HG03159 (cell line): ENCODE data around the gene CCDC167.

Experiments
- ATAC-seq: cut with Tn5 transposase; IDR thresholded peaks from one replicate; pipeline ENCODE4 v1.9.1; 2021; ENCODE audit warnings: mild to moderate bottlenecking, moderate library complexity; ENCODE audit not compliant: unreplicated experiment

The CCDC167 gene

DNA sequence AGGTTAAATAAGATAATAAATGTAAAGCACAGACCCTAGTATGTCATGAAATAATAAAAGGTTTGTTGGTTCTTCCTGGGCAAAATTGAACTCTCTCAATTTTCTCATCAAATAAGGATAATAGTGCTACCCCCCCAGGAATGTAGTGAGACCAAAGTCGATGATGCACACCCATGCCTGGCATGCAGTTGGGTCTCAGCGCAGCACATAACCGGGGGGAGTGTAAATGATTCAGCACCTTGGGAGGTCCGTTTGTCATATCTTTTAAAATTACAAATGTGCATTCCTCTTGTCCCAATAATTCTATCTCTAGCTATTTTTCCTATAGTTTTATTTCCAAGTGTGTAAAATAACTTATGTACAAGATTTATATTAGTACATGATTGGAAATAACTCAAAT is 31.3 kb upstream of the CCDC167 start:
- no peak for ATAC-seq

DNA sequence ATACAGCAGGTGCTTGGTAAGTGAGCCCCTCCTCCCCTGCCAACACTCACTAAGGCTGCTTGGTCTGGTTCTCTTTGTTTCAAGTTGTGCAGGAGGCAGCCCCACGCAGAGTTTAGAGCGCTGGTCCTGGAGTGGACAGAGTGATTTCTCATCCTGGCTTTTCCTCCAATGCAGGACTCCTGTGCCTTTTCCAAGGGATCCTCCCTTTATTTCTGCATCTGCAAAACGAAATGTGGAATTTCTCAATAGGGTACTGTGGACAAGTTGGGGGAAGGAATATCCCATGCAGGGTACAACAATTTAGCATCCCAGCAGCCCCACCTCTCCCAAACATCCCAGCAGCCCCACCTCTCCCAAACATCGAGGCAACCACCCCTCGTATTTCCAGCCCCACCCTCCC is 30.6 kb upstream of the CCDC167 start:
- no peak for ATAC-seq

DNA sequence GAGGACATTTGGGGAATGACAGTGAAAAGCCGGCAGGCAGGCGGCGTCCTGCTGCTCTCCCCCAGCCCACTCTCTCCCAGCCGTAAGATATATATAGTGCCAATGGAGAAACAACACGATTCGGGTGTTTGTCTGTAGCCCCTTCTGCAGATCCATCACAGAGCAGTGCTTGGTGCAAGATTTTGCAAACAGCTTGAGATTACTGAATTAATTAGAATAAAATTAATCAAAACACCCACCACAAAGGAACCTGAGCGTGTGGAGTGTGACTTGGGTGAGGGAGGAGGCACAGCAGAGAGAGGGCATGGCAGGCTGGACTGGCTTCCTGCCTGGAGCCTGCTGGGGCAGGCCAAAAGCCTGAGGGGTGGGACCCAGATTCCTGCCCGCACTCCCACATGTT is 28.8 kb upstream of the CCDC167 start:
- ATAC-seq: no peak

- ATAC-seq: no peak
These were observed 26.0 kb upstream of the CCDC167 start for GRCh38 chr6:37525460-37526357.

- no peak for ATAC-seq
These were observed 25.3 kb upstream of the CCDC167 start for GRCh38 chr6:37524970-37525318.

GRCh38 chr6:37524025-37524969 is 24.6 kb upstream of the CCDC167 start:
- ATAC-seq: no peak

DNA sequence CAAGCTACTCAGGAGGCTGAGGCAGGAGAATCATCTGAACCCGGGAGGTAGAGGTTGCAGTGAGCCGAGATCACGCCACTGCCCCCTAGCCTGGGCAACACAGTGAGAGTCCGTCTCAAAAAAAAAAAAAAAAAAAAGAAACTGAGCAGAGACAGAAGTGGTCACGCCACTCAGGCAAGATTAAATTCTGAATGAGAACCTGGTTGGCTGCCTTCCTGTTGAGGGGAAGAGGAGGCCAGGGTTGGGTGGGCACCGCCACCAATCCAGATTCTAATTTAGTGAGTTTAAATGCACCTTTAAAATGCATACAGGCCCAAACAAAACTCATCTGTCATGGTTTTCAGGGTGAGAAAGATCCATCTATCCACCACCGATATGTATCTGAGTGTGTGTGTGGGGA is 23.7 kb upstream of the CCDC167 start:
- no peak for ATAC-seq

- ATAC-seq: no peak
These were observed 23.1 kb upstream of the CCDC167 start for GRCh38 chr6:37522836-37523235.

GRCh38 chr6:37521674-37522073 is 22.0 kb upstream of the CCDC167 start:
- no peak for ATAC-seq

GRCh38 chr6:37520926-37521325 is 21.2 kb upstream of the CCDC167 start:
- no peak for ATAC-seq

DNA sequence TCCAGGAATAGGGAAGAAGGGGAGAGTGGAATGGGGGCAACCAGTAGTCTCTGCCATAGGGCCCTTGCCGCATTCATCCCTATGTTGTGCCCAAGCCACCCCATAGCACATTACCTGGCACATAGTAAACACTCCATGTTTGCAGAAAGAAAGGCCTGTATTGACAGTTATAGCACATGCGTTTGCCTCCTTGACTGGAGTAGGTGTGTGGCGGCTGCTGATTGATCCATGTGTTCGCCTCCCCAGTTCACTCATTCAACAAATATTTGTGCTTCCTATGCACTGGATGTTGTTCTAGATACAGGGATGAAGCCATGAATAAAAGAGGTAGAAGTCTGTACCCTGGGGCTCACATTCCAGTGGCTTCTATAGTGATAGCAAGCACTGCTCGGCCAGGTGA is 19.8 kb upstream of the CCDC167 start:
- no peak for ATAC-seq

DNA sequence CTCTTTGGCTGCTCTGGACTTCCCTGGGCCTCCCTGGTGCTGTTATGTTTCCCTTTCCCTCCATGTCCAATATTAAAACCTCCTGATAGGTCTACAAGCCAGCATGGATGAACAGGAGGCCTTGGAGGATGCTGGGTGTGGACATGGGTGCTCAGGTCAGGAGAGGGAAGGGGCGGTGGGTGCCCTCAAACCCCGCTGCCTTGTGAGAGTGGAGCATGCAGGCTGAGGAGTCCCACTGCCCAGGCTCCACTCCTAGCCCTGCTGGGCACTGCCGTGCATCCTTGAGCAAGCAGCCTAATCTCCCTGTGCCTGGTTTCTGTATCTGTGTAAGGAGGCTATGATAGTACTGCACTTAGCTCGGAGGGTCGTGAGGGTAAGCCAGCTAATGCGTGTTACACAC is 18.4 kb upstream of the CCDC167 start:
- no peak for ATAC-seq

DNA sequence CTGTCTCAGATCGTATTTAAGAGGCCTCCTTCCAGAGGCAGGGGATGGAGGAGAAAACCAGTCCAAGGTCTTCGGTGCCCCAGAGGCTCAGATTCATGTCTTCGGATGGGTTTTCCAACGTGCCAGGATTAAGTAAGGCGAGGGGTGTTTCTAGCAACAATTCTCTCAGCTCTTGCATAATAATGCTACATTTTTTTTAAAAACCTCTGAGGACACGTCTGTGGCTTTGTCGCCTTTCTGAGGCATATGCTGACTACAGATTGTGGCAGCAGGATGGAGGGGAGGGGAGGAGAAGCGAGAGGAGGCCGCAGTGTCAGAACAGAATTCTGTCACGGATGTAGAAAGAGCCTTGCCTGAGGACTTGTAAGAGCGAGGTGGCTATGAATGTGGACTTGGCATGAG is 17.7 kb upstream of the CCDC167 start:
- ATAC-seq: no peak

DNA sequence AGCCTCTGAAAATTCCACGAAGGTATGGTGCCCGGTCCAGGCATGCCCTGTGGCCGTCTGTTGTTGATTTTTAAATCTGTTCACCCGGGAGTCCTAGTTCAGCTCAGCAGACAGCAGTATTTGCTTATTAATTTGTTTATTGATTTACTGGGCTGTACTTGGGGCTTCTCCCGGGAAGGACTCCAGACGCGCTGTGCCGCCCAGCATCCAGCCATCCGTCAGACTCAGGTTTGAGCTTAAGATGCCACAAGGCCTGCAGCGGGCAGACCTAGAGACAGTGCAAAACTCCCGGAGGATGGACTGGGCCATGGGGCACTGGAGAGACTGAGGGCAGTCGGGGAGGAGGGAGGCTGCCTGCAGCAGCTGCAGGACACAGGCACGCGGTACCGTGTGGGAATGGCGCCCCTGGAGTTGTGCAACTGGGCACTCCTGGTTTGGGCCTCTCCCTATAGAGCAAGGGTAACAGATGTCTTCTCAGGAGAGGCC is 17.3 kb upstream of the CCDC167 start:
- no peak for ATAC-seq

DNA sequence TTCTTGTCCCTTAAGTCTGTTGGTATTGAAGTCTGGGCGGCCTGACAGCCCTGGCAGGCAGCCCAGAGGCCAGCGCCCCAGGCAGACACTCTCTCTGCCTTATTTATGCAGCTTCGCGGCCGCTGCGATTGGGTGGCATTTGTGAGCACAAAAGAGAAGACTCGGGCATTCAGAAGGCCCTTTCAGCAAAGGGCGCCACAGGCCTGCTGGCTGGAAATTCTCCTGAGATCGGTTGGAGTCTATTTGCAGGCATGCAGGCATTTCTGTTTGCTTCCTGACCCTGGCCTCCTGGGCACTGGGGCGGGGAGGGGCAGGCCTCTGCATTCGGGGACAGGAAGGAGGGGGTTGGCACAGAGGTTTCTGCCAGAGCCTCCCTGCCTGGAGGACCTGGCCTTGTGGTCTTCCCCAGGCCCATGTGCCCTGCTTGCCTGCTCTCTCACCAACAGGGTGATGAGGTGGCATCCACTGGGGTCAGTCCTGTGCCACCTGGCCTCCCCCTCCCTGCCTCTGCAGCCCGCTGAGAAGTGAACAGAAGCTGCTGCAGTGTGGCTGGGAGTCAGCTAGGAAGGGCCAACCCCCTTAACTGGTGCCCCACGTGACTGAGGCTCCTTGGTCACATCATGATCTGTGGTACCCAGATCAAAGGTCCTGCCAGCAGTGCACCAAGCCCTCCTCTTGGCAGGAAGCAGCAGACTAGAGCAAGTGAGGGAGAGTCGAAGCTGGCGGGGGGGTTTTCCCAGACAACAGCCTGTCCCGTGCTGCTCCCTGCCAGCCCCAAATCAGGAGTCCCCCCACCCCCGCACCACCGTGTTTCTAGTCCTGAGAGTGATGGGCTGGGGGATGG is 16.6 kb upstream of the CCDC167 start:
- ATAC-seq: no peak

GRCh38 chr6:37515712-37516075 is 16.0 kb upstream of the CCDC167 start:
- no peak for ATAC-seq

- ATAC-seq: no peak
These were observed 15.1 kb upstream of the CCDC167 start for GRCh38 chr6:37514837-37515236.

GRCh38 chr6:37514321-37514771 is 14.7 kb upstream of the CCDC167 start:
- ATAC-seq: no peak

- no peak for ATAC-seq
These were observed 13.9 kb upstream of the CCDC167 start for GRCh38 chr6:37513576-37513975.

DNA sequence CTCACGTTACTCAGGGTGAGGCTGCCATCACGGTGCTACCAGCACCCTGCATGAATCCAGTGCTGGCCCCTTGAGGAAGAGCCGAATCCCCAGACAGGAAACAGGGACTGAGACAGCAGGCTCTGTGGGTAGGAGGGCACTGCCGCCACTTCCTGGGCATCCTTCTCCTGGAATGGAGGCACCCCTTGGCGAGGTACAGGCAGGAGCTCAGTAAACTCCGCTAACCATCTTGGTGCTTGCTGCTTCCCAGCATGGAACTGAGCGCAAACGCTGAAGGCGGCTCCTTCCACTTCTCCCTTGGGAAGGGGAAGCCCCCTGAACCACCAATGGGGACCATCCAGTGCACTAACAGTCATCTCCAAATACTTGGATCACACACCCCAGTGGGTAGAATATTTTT is 13.5 kb upstream of the CCDC167 start:
- ATAC-seq: no peak
